ENCODE results near the gene C1QL2.

DNA sequence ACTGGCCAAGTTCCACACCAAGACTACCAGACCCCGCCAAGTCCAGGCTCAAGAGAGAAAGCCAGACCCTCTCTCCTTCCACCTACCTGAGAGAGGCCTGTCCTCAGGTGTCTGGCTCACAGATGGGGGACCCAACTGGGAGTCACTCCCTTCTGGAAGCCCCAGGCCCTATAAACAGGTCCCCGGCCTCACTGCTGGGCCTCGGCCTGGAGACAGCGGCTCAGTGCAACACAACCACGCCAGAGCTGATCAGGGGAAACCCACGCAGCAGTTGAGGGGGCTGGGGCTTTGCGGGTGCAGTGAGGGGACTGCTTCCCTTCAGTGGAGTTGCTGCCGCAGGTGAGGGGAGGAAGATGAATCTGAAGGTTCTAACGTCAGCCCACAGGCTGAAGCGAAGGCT is 22.8 kb upstream of the C1QL2 start:
- TF ChIP-seq, protein P1, sequence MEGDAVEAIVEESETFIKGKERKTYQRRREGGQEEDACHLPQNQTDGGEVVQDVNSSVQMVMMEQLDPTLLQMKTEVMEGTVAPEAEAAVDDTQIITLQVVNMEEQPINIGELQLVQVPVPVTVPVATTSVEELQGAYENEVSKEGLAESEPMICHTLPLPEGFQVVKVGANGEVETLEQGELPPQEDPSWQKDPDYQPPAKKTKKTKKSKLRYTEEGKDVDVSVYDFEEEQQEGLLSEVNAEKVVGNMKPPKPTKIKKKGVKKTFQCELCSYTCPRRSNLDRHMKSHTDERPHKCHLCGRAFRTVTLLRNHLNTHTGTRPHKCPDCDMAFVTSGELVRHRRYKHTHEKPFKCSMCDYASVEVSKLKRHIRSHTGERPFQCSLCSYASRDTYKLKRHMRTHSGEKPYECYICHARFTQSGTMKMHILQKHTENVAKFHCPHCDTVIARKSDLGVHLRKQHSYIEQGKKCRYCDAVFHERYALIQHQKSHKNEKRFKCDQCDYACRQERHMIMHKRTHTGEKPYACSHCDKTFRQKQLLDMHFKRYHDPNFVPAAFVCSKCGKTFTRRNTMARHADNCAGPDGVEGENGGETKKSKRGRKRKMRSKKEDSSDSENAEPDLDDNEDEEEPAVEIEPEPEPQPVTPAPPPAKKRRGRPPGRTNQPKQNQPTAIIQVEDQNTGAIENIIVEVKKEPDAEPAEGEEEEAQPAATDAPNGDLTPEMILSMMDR (IDR thresholded peaks at IDR 0.05), result no peak
- TF ChIP-seq POLR2A (IDR thresholded peaks at IDR 0.05), result no peak

Data from adrenal gland (tissue), 5 donors.